ENCODE results near the gene PRR5. TPM values are rescaled to one million over a fixed set of nuclear protein-coding genes. Genes with fewer than 3 reads are reported as not detected.

PRR5 gene
- total RNA-seq, 1 donor from 2014 or later, result 22.7 TPM

- H3K4me3 Mint-ChIP-seq, result no peak overlapping the region
- no peaks in the 10 kb centered on the region for H3K9me3 Mint-ChIP-seq
Observed at GRCh38 chr22:44723801-44724200, 21.8 kb downstream of the PRR5 start.

GRCh38 chr22:44724416-44724815 lies 22.4 kb downstream of the PRR5 start:
- intact Hi-C loops (cut with micrococcal nuclease), result no loop called here

More at GRCh38 chr22:44723801-44724200, 21.8 kb downstream of the PRR5 start:
- Mint-ChIP-seq H3K27me3 (no peaks in the 10 kb centered on the region), H3K4me1 (peaks cover 1% of the 10 kb centered on the region), H3K27ac (no peak overlapping the region), H3K36me3 (ENCODE audit: low read depth) (no peaks in the 10 kb centered on the region)
- DNase-seq, result no peak
- intact Hi-C loops (cut with micrococcal nuclease), result no loop called here

GRCh38 chr22:44724859-44725258 lies 22.9 kb downstream of the PRR5 start:
- H3K27me3 Mint-ChIP-seq, result no peaks in the 10 kb centered on the region
- no peaks in the 10 kb centered on the region for H3K9me3 Mint-ChIP-seq
- no peak overlapping the region for H3K27ac Mint-ChIP-seq
- H3K4me1 Mint-ChIP-seq, result no peaks in the 10 kb centered on the region
- H3K36me3 Mint-ChIP-seq (ENCODE audit: low read depth), result no peaks in the 10 kb centered on the region
- intact Hi-C loops (cut with micrococcal nuclease), result no loop called here
- DNase-seq, result no peak
- no peak overlapping the region for H3K4me3 Mint-ChIP-seq

More at GRCh38 chr22:44724416-44724815, 22.4 kb downstream of the PRR5 start:
- Mint-ChIP-seq H3K9me3 (no peaks in the 10 kb centered on the region), H3K27me3 (no peaks in the 10 kb centered on the region), H3K4me3 (no peak overlapping the region), H3K4me1 (no peaks in the 10 kb centered on the region), H3K27ac (no peak overlapping the region), H3K36me3 (ENCODE audit: low read depth) (no peaks in the 10 kb centered on the region)
- no peak for DNase-seq

- no peak for DNase-seq
- H3K4me3 Mint-ChIP-seq, result no peak overlapping the region
- H3K27me3 Mint-ChIP-seq, result no peaks in the 10 kb centered on the region
- intact Hi-C loops (cut with micrococcal nuclease), result no loop called here
- H3K36me3 Mint-ChIP-seq (ENCODE audit: low read depth), result no peaks in the 10 kb centered on the region
- H3K9me3 Mint-ChIP-seq, result no peaks in the 10 kb centered on the region
- H3K4me1 Mint-ChIP-seq, result no peaks in the 10 kb centered on the region
- H3K27ac Mint-ChIP-seq, result no peak overlapping the region
Observed at GRCh38 chr22:44726439-44726838, 24.4 kb downstream of the PRR5 start.

- intact Hi-C loops (cut with micrococcal nuclease), result no loop called here
- no peak for DNase-seq
- Mint-ChIP-seq H3K4me1 (no peaks in the 10 kb centered on the region), H3K36me3 (ENCODE audit: low read depth) (peaks cover under 1% of the 10 kb centered on the region), H3K4me3 (no peak overlapping the region), H3K27me3 (no peaks in the 10 kb centered on the region), H3K27ac (no peak overlapping the region), H3K9me3 (no peaks in the 10 kb centered on the region)
Observed at GRCh38 chr22:44727148-44727547, 25.1 kb downstream of the PRR5 start.

GRCh38 chr22:44727709-44728108 lies 25.7 kb downstream of the PRR5 start:
- intact Hi-C loops (cut with micrococcal nuclease), result no loop called here
- no peak overlapping the region for H3K4me3 Mint-ChIP-seq
- no peak for DNase-seq
- H3K27ac Mint-ChIP-seq, result no peak overlapping the region
- no peaks in the 10 kb centered on the region for H3K4me1 Mint-ChIP-seq
- no peaks in the 10 kb centered on the region for H3K27me3 Mint-ChIP-seq
- no peaks in the 10 kb centered on the region for H3K9me3 Mint-ChIP-seq
- H3K36me3 Mint-ChIP-seq (ENCODE audit: low read depth), result peaks cover 2% of the 10 kb centered on the region

- Mint-ChIP-seq H3K4me3 (no peak overlapping the region), H3K9me3 (no peaks in the 10 kb centered on the region), H3K36me3 (ENCODE audit: low read depth) (peaks cover 2% of the 10 kb centered on the region), H3K4me1 (no peaks in the 10 kb centered on the region), H3K27me3 (no peaks in the 10 kb centered on the region), H3K27ac (peak overlapping the region; percentile 34)
- intact Hi-C loops (cut with micrococcal nuclease), result no loop called here
- no peak for DNase-seq
Observed at GRCh38 chr22:44728761-44729324, 26.8 kb downstream of the PRR5 start.

- Mint-ChIP-seq H3K27ac (no peak overlapping the region), H3K4me3 (no peak overlapping the region), H3K27me3 (no peaks in the 10 kb centered on the region), H3K9me3 (no peaks in the 10 kb centered on the region), H3K4me1 (no peaks in the 10 kb centered on the region), H3K36me3 (ENCODE audit: low read depth) (peaks cover 2% of the 10 kb centered on the region)
- intact Hi-C loops (cut with micrococcal nuclease), result no loop called here
- DNase-seq, result no peak
Observed at GRCh38 chr22:44729391-44730021, 27.5 kb downstream of the PRR5 start.

- Mint-ChIP-seq H3K27ac (no peak overlapping the region), H3K36me3 (ENCODE audit: low read depth) (peaks cover 2% of the 10 kb centered on the region), H3K4me3 (no peak overlapping the region), H3K9me3 (no peaks in the 10 kb centered on the region), H3K27me3 (no peaks in the 10 kb centered on the region), H3K4me1 (no peaks in the 10 kb centered on the region)
- no peak for DNase-seq
- intact Hi-C loops (cut with micrococcal nuclease), result no loop called here
Observed at GRCh38 chr22:44730022-44730393, 28.0 kb downstream of the PRR5 start.

GRCh38 chr22:44730490-44731356 lies 28.7 kb downstream of the PRR5 start:
- Mint-ChIP-seq H3K36me3 (ENCODE audit: low read depth) (peaks cover 2% of the 10 kb centered on the region), H3K4me1 (peaks cover under 1% of the 10 kb centered on the region), H3K27me3 (no peaks in the 10 kb centered on the region), H3K27ac (no peak overlapping the region), H3K9me3 (no peaks in the 10 kb centered on the region), H3K4me3 (no peak overlapping the region)
- intact Hi-C loops (cut with micrococcal nuclease), result no loop called here
- DNase-seq, result no peak

- Mint-ChIP-seq H3K9me3 (no peaks in the 10 kb centered on the region), H3K27ac (no peak overlapping the region), H3K27me3 (no peaks in the 10 kb centered on the region), H3K36me3 (ENCODE audit: low read depth) (peaks cover 2% of the 10 kb centered on the region), H3K4me1 (peaks cover 2% of the 10 kb centered on the region), H3K4me3 (no peak overlapping the region)
- intact Hi-C loops (cut with micrococcal nuclease), result no loop called here
- no peak for DNase-seq
Observed at GRCh38 chr22:44731357-44731970, 29.5 kb downstream of the PRR5 start.

GRCh38 chr22:44732017-44732561 lies 30.1 kb downstream of the PRR5 start:
- peaks cover 2% of the 10 kb centered on the region for H3K36me3 Mint-ChIP-seq (ENCODE audit: low read depth)
- H3K27me3 Mint-ChIP-seq, result no peaks in the 10 kb centered on the region
- H3K9me3 Mint-ChIP-seq, result no peaks in the 10 kb centered on the region
- H3K4me1 Mint-ChIP-seq, result peaks cover 2% of the 10 kb centered on the region
- no peak for DNase-seq
- intact Hi-C loops (cut with micrococcal nuclease), result no loop called here
- no peak overlapping the region for H3K27ac Mint-ChIP-seq
- no peak overlapping the region for H3K4me3 Mint-ChIP-seq

- Mint-ChIP-seq H3K4me3 (no peak overlapping the region), H3K27ac (no peak overlapping the region), H3K36me3 (ENCODE audit: low read depth) (peaks cover 2% of the 10 kb centered on the region), H3K27me3 (no peaks in the 10 kb centered on the region), H3K4me1 (peaks cover 2% of the 10 kb centered on the region), H3K9me3 (no peaks in the 10 kb centered on the region)
- DNase-seq, result no peak
- intact Hi-C loops (cut with micrococcal nuclease), result no loop called here
Observed at GRCh38 chr22:44732661-44733060, 30.7 kb downstream of the PRR5 start.
